Tibial nerve (tissue), 4 donors: ENCODE measurements around the gene PRSS38. TPM values are rescaled to one million over a fixed set of nuclear protein-coding genes. Genes with fewer than 3 reads are reported as not detected.

Experiments
- DNase-seq, 2 donors: peaks; one replicate each; pipeline ENCODE4 v3.0.0-alpha.2; 2019; ENCODE audit warnings: low spot score in 2 of 2
- H3K27ac ChIP-seq, 4 donors: fragments of 200-600 bp; sonication (generic) in 3 of 4; one replicate each; pipeline ENCODE4 v1.5.1; 2017 to 2019; ENCODE audit warnings: mild to moderate bottlenecking in 1 of 4
- H3K27me3 ChIP-seq, 2 donors: fragments of 200-600 bp; sonication (generic) in 1 of 2; one replicate each; pipeline versions ENCODE4 v1.5.1 to v1.6.0; 2017 to 2019
- H3K36me3 ChIP-seq, 3 donors: fragments of 200-600 bp; sonication (generic); one replicate each; pipeline ENCODE4 v1.5.1; 2018 to 2019
- H3K4me1 ChIP-seq, 4 donors: fragments of 200-600 bp; sonication (generic) in 3 of 4; one replicate each; pipeline ENCODE4 v1.5.1; 2017 to 2019
- H3K4me3 ChIP-seq, 4 donors: fragments of 200-600 bp; sonication (generic) in 3 of 4; one replicate each; pipeline ENCODE4 v1.5.1; 2017 to 2019; ENCODE audit warnings: mild to moderate bottlenecking in 1 of 4, moderate library complexity in 1 of 4
- H3K9me3 ChIP-seq, 4 donors: fragments of 200-600 bp; sonication (generic) in 3 of 4; one replicate each; pipeline ENCODE4 v1.5.1; 2017 to 2019
- CTCF ChIP-seq, 5 experiments: fragments of 200-600 bp in 3 of 5; fragments of 450-650 bp in 2 of 5; sonication (generic) in 3 of 5; IDR thresholded peaks; one replicate each; pipeline ENCODE4 v1.5.1; 2016 to 2019; ENCODE audit warnings: antibody characterized with exemption in 5 of 5, mild to moderate bottlenecking in 3 of 5, moderate library complexity in 2 of 5
- EP300 ChIP-seq, 2 donors: sonication (generic); formaldehyde crosslinking; IDR thresholded peaks; one replicate each; pipeline ENCODE4 v1.6.1; 2017; ENCODE audit warnings: antibody characterized with exemption in 2 of 2, mild to moderate bottlenecking in 1 of 2
- POLR2A ChIP-seq, 2 donors: fragments of 450-650 bp; IDR thresholded peaks; one replicate each; pipeline ENCODE4 v1.6.1; 2017; ENCODE audit warnings: antibody characterized with exemption in 2 of 2, mild to moderate bottlenecking in 2 of 2, moderate library complexity in 2 of 2
- WGBS, 2 donors: methylation state at CpG; one replicate each; pipeline ENCODE4 v1.1.5; 2018; 5-methylcytosine and 5-hydroxymethylcytosine counted together
- total RNA-seq, 4 donors: library from RNA; depleted of rRNA; stranded (reverse); fragments of >200 nt; gene quantifications; one replicate each; pipeline ENCODE4 v1.1.0, GENCODE V29; 2016

The PRSS38 gene
- total RNA-seq, 4 donors from 2014 or later: not detected

DNA sequence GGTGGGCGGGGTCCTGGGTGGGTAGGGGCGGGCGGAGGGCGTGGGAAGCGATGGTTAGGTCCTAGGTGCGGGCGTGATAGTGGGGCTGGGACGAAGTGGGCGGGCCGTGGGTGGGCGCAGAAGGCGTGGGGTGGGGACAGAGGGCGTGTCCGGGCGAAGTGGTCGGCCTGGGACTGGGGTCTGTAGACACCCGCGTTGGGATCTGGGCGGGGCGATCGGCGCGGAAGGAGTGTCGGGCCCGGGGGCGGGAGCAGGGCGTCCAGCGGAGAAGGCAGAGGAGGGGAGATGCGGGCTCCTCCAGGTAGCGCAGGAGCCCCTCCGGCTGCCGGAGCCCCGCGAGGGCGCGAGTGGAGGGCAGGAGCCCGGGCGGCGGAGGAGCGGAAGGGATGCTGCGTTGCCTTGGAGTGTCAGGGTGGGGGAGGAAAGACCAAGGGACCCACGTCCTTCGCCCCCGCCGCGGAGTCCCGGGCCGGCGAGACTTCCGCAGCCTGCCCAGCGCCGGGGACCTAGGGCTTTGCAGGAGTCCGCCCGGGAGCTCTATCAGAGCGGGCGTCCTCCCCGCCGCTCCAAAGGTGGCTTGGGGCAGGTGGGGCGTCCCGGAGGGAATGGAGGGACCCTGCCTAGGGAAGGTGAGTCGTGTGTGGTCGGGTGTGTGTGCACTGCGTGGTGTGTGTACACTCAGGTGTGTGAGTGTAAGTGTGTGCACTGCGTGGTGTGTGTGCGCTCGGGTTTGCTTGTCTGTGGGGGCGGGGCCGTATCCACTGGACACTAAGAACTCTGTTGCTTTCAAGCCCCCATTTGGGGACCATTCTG is 27.0 kb upstream of the PRSS38 start:
- H3K27me3 ChIP-seq: no peaks in the 10 kb centered on the region
- WGBS, 2 donors: 1 to 9% methylated on average over 11 to 42 of the region's 68 CpGs
- no peaks in the 10 kb centered on the region for H3K9me3 ChIP-seq
- H3K4me1 ChIP-seq: peaks cover 0 to 27% (median 13%) of the 10 kb centered on the region in 4 donors
- H3K36me3 ChIP-seq: no peaks in the 10 kb centered on the region
- TF ChIP-seq CTCF (IDR thresholded peaks at IDR 0.05): no peak
- TF ChIP-seq EP300 (IDR thresholded peaks at IDR 0.05): no peak
- TF ChIP-seq POLR2A (IDR thresholded peaks at IDR 0.05): peak in 1 of 2 donors; percentile 51
- peak in 1 of 2 donors; percentile 13 for DNase-seq
- peak overlapping the region; percentile 57 to 87 (median 80) for H3K27ac ChIP-seq
- peak overlapping the region; percentile 43 to 79 (median 68) for H3K4me3 ChIP-seq

GRCh38 chr1:227789084-227790033 is 26.1 kb upstream of the PRSS38 start:
- Histone ChIP-seq H3K4me1 (peaks cover 0 to 36% (median 17%) of the 10 kb centered on the region in 4 donors), H3K27me3 (no peaks in the 10 kb centered on the region), H3K9me3 (no peaks in the 10 kb centered on the region), H3K36me3 (no peaks in the 10 kb centered on the region), H3K4me3 (peak overlapping the region in 3 of 4 donors; percentile 43 to 79 (median 75)), H3K27ac (peak overlapping the region; percentile 32 to 87 (median 66))
- WGBS, 2 donors: 66 to 67% methylated on average over 22 to 23 of the region's 23 CpGs
- peak; percentile 10 to 13 for DNase-seq
- TF ChIP-seq CTCF (IDR thresholded peaks at IDR 0.05) (no peak), EP300 (IDR thresholded peaks at IDR 0.05) (no peak), POLR2A (IDR thresholded peaks at IDR 0.05) (no peak)

- peak overlapping the region in 1 of 4 donors; percentile 87 for H3K27ac ChIP-seq
- TF ChIP-seq POLR2A (IDR thresholded peaks at IDR 0.05) (no peak), EP300 (IDR thresholded peaks at IDR 0.05) (no peak), CTCF (IDR thresholded peaks at IDR 0.05) (no peak)
- WGBS, 2 donors: 83 to 93% methylated on average over 2 of the region's 2 CpGs
Observed at GRCh38 chr1:227790034-227790400, 25.5 kb upstream of the PRSS38 start.

DNA sequence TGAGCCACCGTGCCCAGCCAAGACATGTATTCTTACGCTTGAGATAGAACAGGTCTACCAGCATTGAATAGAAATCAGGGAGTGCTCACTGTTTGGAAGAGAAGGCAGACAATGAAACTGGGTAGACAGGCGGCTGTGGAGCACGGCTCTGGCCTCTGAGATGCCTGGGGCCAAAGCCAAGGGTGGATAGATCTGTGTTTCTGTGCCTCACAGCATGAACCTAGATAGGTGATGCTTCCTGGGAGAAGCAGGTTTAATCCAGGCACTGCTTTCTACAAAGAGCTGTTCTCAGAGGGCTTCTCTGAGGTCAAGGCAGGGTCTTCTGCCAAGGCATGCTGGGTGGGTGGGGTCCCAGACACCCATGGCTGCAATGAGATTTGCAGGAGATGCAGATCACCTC is 24.6 kb upstream of the PRSS38 start:
- Histone ChIP-seq H3K9me3 (no peaks in the 10 kb centered on the region), H3K4me1 (peaks cover 0 to 49% (median 25%) of the 10 kb centered on the region in 4 donors), H3K4me3 (no peak overlapping the region), H3K27ac (no peak overlapping the region), H3K27me3 (no peaks in the 10 kb centered on the region), H3K36me3 (no peaks in the 10 kb centered on the region)
- DNase-seq: peak in 1 of 2 donors; percentile 2
- TF ChIP-seq POLR2A (IDR thresholded peaks at IDR 0.05): no peak
- no peak for TF ChIP-seq CTCF (IDR thresholded peaks at IDR 0.05)
- TF ChIP-seq EP300 (IDR thresholded peaks at IDR 0.05): no peak
- WGBS, 2 donors: 75 to 83% methylated on average over 4 of the region's 4 CpGs

More at GRCh38 chr1:227790034-227790400, 25.5 kb upstream of the PRSS38 start:
- H3K4me3 ChIP-seq: no peak overlapping the region
- no peaks in the 10 kb centered on the region for H3K27me3 ChIP-seq
- no peaks in the 10 kb centered on the region for H3K9me3 ChIP-seq
- peak in 1 of 2 donors; percentile 1 for DNase-seq
- H3K4me1 ChIP-seq: peaks cover 0 to 42% (median 24%) of the 10 kb centered on the region in 4 donors
- no peaks in the 10 kb centered on the region for H3K36me3 ChIP-seq
